ENCODE data around the gene MRO.
A peak's percentile ranks its signal among the peaks of the same experiment; 100 is the strongest.
"Not testable (repeated sequence)": the region's sequence is repeated elsewhere in the genome, so short reads cannot be mapped to it uniquely, and the experiment has no call there.

MRO gene

DNA sequence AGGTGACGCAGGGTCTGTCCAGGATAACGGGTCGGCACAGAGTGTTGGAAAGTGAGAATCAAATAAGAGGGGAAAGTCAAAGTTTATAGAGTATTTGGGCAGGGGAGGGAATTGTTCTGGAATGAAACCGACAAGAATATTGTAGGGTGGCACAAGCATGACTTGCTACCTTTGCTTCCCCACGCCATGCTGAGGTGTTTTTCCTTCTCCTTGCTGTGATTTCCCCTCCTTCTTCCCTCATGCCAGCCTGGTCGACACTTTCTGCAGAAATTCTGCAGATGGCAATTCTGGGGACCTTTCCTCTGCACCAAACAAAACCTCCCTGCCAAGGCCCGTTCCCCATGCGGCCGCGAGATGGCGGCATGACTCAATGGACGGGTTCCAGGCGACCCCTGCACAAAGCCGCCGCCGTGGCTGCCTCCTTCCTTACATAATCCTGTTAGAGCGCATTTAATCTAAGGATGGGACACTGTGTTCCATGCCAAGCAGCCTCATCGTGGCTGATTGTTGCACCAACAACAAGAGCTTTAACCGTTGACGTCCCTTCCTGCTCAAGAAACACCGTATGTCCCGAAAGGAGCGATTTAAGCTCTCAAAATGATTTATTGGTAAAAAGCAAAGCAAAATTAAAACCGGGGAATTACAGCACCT is at the start of gene MRO:
TSS of gene MRO (minus strand) at position 289 of the 651 bp plus-strand sequence. CDS start 10,616 bp downstream, outside the sequence.
- DNase-seq: peak; percentile 89

DNA sequence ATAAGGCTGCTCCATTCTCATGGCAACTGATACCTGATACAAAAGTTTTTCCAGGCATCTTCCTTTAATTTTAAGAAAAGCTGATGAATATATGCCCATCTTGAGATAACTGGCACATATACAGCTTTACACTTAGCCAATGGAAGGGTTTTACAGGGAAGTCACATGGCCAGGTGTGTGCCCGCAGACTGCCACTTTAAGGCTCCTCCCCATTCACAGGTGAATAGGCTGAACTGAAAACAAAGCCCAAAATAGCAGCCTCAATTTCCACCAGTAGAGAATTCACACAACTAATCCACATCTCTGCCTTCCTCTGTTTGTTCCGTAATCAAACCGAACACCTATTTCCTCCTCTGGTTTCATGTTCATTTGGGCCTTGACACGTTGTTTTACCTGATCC is 49.3 kb upstream of the MRO start:
- DNase-seq: no peak

DNA sequence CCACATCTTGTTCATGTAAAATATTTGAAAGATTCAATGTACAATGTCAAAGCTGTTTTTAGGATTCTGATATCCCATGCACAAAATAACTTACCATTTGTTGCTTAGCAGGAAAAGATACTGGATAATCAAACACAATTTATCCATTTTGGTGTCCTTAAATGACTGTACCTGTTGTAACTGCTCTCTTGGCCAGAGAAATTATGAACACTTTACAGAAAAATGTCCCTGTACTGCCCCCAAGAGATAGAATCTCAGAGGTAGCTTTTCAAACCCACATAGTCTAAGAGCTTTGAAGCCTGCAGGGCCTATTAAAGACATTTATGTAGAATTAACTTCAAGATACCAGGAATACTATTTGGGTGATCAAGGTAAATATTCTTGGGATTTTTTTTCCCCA is 46.9 kb upstream of the MRO start:
- no peak for DNase-seq

DNA sequence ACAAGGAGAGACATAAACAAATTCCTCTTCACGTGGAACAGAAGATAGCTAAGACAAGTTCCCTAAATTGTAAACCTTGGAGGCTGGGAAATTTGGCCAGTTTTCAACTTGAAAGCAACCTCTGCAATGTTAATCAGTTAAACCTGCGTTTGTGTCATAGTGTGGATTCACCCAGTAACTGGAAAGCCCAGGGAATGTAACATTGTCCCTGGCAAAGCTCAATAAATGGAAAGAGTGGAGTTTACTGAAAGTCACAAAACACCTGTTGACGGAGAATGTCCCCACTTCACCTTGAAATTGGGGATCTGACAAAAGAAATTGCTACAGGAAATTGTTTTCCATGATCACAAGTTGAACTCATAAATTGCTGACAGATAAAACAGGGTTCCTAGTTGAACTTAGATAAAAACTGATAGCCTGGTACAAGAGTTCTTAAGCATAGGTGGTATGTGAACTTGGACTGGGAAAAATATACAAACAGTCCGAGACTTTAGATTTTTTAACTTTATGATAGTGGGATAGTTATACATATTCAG is 44.1 kb upstream of the MRO start:
- DNase-seq: no peak

DNA sequence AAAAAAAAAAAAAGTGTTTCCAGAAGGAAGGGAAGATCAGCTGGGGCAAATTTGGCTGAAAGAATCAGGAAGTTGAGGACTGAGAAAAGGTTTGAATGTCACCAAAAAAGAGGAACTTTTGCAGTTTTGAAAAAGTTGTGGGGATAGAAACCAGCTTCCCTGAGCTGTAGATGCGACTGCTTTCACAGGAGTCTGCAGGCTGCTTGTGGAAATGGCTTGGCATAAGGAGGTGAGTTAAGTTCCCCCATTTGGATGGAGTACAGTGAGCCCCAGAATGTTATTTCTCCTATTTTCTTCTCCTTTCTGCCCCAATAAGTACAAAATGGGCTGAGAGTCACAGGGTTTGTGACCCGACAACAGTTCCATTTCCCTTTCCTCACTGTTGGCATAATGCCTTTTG is 42.6 kb upstream of the MRO start:
- DNase-seq: no peak

DNA sequence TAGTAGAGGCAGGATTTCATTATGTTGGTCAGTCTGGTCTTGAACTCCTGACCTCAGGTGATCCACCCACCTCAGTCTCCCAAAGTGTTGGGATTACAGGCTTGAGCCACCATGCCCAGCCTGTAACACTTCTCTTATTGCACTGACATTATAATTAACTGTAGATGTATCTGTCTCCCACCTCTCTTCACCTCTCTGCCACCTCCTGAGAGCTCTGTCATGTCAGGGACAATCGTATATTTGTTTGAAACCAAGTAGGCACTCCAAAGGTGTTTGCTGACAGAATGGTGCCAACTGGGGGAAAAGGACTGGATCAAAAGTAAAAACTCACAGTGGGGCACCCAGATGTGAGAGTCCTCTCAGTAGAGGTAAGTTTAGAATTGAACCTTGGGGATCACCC is 41.8 kb upstream of the MRO start:
- no peak for DNase-seq

DNA sequence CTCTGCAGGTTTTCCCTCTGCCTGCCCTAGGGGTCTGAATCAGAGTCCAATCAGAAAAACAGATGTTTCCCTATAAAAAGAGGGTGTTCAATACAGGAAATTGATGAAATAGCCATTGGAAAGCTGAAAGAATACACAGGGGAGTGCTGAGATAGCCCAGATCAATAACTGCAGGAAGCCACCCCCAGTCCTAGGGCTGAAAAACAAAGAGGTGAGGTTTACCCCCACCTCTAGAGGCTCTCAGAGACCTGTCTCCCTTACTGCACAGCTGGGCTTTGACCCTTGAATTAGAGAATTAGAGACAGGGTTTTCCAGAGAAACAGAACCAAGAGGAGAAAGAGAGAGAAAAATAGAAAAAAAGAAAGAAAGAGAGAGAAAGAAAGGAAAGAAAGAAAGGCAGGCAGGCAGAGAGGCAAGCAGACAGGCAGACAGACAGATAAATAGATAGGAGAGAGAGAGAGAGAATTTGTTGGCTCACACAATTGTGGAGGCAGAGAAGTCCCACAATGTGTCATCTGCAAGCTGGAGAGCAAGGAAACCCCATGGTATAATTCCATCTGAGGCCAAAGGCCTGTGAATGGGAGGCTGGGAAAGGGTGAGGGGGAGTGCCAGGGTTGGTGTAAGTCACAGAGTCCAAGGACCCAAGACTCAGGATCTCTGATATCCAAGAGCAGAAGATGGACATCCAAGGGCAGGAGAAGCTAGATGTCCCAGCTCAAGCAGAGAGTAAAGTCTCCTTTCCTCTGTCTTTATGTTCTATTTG is 40.2 kb upstream of the MRO start:
- DNase-seq: no peak

DNA sequence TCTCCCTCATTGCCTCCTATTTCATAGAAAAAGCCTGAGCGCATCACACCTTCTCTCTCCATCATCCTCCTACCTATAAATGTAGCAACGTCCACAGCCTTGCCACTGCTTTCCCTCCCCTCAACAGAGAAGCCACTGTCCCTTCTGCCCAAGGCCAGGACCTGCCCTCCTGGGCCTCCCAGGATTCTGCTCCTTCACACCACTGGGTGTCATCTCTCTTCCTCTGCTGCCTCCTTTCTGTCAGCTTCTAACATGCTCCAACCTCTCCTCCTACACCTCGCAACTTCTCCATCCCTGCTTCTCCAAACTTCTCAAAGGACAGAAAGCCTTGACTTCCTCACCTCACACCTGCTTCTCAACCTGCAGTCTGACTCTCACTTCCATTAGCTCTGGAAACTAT is 37.9 kb upstream of the MRO start:
- DNase-seq: no peak

DNA sequence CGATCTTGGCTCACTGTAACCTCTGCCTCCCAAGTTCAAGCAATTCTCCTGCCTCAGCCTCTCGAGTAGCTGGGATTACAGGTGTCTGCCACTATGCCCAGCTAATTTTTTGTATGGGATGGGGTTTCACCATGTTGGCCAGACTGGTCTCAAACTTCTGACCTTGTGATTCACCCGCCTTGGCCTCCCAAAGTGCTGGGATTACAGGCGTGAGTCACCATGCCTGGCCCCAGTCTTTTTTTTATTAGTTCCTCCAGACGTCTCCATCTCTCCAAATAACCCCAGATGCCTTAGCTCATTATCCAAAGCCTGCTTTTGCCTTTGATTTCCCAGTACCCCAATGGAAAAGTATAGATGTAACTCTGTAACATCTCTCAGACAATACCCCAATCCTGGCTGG is 37.4 kb upstream of the MRO start:
- not testable (repeated sequence) for DNase-seq

DNA sequence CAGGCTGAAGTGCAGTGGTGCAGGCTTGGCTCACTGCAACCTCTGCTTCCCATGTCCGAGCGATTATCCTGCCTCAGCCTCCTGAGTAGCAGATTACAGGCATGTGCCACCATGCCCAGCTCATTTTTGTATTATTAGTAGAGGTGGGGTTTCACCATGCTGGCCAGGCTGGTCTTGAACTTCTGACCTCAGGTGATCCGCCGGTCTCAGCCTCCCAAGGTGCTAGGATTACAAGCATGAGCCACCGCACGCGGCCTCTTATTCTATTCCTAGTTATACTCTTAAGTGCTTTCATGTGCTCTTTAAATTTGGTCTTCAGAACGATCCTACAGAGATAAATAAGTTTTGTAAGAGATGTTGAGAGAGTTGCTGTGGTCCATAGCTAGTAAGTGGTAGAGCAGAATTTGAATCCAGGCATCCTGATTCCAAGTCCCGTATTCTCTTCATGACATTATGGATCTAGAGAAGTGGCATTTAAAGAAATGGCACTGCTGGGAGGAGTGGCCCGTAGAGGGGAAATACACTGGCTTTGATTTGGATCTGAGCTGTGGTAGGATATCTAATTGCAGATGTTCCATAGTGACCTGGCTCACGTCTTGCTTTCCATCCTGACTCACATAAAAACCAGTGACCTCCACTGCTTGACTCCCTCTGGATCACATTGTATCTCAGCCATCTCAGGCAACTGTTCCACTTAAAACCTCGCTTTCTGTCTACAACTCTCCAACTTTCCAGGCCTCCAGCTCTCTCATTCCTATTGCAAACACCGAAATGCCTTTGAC is 36.4 kb upstream of the MRO start:
- no peak for DNase-seq

DNA sequence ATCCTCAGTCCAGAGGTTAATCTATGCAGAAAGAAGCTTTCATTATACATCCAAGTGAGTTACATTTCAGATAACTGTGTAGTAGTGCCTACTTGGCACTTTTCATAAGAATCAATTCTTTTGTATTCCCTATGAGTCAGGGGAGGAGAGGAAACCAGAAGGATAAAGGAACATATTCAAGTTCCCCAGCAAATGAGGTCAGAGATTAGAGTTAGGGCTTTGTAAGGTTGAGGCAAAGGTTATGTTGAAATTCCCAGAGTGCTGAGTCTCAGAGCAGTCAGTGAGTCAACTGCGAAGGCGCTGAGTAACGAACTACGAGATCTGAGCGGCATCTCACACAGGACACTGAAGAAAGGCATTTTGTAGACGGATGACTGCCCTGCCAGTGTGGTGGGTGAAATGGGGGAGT is 34.1 kb upstream of the MRO start:
- DNase-seq: peak; percentile 4

DNA sequence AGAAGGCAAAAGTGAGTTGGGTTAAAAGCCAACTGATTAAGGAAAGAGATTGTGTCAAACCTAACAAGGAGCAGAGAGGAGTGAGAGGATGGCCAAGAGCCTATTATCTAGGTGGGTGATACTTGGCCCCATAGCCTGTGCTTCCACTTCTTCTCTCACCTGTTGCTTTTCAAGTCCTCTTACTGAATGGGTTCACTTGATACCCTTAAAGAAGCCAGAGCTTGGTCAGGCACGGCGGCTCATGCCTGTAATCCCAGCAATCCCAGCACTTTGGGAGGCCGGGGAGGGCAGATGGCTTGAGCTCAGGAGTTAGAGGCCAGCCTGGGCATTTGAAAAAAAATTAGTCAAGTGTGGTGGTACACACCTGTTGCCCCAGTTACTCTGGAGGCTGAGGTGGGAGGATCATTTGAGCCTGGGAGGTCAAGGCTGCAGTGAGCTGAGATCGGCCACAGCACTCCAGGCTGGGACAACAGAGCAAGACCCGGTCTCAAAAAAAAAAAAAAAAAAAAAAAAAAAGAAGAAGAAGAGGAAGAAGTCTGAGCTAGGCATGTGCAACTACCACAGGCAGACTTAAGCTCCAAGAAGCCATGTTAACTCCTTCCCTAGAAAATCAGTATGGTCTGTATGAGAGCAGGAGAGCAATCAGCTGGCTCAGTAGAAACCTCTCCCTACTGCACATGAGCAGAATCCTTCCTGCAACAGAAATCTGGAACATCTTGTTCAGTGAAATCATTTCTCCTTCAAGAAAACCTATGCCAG is 30.7 kb upstream of the MRO start:
- no peak for DNase-seq

DNA sequence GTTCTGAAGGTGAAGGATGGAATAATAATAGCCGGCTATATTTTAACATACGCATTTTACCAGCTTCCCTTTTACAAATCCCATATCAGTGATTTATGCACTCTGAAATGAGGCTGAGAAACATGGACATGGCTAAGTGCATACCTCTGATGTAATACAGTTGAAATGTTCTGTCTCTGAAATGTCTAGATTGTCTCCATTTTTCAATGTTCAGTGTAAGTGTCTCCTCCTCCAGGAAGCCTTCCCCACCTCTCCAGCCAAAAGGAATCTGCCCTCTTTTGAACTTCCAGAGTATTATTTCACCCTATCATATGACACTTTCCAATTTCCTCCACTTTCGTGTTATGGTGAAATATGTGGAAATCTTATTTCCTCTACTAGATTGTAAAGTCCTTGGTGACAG is 29.6 kb upstream of the MRO start:
- no peak for DNase-seq

DNA sequence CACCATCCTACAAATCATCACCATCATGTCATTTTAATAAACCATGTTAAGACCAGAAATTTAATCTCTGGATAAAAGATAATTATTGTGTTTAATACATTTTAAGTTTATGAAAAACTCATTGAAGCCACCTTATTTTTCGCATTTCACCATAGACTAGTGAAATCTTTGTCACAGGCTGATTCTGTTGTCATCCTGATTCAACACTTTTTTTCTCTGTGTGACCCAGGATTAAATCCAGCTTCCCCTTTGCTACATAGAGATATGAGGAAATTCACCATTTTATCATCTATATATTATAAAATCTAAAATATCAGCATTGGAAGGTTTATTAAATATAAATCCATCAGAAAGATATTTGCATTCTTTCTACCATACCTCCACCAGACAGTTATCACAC is 29.2 kb upstream of the MRO start:
- no peak for DNase-seq

DNA sequence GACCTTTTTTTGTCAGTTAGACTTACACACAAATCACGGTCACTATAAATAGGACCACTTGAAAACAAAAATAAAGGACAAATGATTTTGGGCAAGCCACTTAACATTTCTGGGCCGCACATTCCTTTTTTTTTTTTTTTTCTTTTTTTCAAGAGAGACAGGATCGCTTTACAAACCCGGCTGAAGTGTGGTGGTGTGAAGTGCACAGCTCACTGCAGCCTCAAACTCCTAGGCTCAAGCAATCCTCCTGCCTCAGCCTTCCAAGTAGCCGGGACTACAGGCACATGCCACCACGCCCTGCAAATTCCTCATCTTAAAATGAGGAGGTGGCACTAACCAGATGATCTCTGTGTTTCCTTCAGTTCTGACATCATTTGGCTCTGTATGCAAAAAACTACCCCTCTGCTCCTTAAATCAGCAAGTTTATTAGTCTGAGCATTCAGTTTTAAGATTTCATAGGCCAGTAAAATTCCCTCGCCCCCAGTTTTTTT is 28.3 kb upstream of the MRO start:
- no peak for DNase-seq

DNA sequence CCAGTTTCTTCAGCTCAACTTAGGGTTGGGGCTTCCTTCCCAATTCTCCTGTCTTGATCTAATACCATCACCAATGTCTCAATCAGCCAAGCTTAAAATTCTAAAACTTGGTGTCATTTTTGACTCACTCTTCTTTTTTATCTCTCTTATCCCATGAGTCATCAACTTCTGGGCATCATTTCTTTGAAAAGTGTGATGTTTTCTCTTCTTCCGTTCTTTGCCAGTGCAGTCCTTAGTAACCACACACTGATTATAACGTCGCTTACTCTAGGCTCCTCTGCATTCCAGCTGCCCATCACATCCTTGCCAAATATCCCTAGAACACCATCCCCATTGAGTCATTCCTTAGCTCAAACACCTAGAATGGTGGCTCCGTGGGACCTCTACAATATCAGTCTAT is 27.4 kb upstream of the MRO start:
- DNase-seq: no peak

DNA sequence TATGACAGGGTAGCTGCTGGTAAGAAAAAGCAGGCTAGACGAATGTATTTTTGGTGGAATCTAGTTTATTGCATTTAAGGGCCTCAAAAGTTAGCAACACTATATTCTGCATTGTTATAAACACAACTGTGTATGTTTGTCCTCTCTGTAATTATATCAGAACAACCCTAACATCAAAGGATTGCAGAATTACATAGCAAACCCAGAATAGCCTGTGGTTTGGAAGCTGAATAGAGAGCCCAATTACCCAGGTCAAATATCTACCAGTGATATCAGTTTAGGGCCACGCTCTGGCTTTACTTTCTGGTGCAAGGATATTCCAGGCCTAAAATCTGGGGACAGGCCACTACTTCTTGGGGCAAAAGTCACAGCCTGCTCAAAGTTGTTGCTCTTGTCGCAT is 25.1 kb upstream of the MRO start:
- no peak for DNase-seq

DNA sequence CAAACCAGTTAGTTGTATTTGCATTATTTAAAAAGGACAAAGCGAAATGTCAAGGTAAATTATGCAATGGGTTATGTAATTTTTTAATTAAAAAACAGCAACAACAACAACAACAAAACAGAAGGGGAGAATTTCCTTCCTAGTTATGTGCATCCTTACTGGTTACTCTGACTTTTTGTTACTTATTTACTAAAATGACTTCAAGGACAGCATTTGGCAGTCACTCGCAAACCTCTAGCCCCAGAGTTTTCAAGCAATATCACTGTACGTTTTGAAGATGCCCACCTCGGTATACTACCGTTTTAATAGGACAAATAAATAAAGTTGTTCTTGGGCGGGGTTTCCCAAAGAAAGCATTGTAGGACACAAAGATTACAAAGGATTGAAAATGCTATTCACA is 24.7 kb upstream of the MRO start:
- DNase-seq: no peak

DNA sequence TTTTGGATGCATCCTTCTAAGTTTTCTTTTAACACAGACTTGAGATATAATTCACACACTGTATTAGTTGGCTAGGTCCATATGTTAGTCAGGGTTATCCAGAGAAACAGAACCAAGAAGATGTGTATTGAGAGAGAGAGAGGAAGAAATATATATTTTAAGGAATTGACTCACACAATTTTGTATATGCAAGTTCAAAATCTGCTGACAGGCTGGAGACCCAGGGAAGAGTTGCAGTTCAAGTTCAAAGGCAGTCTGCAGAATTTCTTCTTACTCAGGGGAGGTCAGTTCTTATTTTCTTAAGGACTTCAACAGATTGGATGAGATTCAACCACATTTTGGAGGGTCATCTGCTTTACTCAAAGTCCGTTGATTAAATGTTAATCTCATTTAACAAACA is 23.0 kb upstream of the MRO start:
- no peak for DNase-seq

DNA sequence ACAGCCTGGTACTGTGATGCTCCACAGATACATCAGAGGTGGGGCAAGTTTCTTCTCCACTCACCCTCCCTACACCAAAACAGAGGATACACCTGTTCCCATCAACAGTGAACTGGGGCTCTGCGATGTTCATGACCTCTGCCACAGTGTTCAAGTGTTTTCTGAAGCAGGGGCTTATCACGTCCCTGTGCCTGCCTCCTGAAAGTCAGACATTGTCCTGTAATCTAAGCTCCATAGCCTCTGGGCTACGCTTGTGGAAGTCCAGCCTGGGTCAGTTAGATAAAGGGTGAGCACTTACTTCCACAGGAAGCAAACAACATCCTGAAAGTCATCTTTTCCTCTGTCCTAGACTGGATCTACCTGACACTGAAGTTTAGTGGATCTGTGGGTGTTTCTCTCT is 20.2 kb upstream of the MRO start:
- DNase-seq: no peak

DNA sequence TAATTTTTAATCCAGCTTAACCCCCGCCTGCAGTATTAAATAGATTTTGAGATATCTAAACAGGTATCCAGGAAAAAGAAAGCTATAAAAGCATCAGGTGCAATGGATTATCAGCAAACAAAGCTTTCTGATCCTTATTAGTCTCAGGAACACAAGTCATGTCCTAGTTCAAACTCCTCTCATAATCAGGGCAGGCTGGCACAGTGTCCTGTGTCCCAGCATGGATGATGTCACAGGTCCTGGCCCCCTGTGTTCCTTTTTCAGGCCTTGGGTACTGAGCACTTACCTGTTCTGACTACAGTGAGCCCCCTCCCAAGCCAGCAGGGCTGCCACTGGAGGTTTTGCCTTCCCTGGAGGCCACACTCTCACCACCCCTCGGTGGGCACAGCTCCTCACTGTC is 19.5 kb upstream of the MRO start:
- DNase-seq: no peak

DNA sequence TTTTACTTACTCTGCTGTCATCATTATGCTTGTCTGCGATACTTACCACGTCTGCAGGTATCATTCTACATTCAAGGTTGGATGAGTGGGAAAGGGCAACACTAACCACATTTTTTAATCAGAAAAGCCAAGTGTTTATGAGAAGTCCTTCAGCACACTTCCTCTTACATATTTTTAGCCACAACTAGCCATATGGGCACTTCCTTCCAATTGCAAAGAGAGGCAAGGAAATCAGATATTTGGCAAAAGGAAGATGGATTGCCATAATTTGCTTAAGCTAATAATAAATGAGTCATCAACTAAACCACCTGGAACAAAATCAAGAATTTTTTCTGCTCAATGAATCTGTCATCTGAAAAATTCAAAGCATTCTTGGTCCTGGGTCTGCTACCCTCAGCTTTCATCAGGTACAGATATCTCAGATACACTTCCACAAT is 16.7 kb upstream of the MRO start:
- DNase-seq: no peak

DNA sequence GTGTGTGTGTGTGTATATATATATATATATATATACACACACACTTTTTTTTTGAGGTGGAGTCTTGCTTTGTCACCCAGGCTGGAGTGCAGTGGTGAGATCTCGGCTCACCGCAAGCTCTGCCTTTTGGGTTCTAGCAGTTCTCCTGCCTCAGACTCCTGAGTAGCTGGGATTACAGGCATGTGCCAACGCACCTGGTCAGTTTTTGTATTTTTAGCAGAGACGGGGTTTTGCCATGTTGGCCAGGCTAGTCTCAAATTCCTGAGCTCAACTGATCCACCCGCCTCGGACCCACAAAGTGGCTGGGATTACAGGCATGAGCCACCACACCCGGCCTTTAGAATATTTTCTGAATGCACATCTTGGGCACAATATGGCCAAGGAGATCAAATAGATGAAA is 13.7 kb upstream of the MRO start:
- DNase-seq: not testable (repeated sequence)

Data from retina (tissue), 1 donor.